ENCODE results near the gene EHD1.

EHD1 gene

DNA sequence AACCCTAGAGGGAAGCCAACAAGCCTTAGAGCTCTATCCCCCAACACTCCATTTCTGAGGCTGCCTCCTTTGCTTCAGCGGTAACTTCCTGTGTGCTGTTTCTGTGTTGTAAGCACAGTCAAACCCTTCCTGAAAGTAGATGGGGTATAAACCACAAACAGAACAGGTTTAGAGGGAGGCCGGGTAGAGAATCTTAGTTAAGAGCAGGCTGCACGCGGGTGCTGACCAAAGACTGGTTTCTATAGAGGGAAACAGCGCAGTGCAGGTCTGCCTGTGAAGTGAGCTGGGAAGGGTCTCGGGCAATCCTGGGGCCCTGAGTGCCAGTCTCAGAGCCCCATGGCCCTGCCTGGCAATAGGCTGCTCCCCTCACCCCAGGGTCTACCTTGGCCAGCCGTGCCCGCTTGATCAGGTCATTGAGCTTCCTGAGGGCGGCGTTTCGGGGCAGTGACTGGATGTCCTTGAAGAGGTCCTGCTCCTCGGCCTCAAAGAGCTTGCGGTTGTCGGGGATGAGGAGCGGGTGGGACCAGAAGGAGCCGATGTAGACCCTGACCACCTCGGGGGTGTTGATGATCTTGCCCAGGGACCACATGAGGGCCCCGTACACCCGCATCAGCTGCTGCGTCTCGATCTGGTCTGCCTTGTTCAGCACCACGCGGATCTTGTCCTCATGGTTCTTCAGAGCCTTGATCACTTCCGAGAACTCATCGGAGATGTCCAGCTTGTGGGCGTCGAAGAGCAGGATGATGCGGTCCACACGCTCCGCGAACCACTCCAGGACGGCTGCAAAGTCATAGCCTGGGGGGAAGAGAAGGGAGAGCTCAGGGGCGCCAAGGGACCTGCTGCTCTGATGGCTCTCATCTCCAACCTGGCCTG is 18.6 kb downstream of the EHD1 start:
- TF ChIP-seq CTCF (IDR thresholded peaks at IDR 0.05; ENCODE audit: extremely low read depth, missing control alignments) = no peak
- peak; percentile 93 for DNase-seq (ENCODE audit: low spot score)

DNA sequence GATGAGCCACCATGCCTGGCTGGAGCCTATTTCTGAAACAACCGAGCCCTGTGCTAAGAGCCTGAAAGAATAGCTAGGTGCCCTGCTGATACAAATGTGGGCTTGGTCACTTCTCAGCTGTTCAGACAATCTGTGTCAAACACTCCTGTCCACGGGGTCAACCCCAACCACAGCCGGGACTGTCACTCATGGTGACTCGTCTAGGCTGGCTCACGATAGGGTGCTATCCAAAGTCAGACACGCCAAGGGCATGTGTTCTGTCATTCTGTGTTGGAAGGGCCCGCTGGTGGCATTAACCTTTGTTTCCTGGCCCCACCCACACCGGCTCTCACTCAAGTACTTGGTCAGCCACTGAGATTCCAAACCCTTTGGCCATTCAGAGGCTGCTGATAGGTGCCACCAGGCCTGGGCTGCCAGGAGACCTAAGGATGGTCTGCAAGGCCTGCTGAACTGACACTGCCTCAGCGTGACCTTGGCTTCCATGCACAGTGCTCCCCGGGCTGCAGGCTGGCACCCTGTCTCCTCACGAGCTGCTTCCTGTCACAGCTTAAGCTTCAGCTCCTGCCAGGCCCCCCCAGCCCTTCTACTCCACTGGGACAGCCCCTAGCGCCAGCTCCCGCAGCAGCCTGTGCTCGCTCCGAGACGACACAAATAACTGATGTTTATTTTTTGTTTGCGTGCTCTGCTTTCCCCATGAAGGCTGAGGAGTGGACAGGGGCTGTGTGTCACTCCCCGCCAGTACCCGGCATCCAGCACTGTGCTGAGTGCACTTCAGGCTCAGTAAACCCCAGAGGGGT is 19.8 kb downstream of the EHD1 start:
- TF ChIP-seq CTCF (IDR thresholded peaks at IDR 0.05; ENCODE audit: extremely low read depth, missing control alignments) = no peak
- no peak for DNase-seq (ENCODE audit: low spot score)

DNA sequence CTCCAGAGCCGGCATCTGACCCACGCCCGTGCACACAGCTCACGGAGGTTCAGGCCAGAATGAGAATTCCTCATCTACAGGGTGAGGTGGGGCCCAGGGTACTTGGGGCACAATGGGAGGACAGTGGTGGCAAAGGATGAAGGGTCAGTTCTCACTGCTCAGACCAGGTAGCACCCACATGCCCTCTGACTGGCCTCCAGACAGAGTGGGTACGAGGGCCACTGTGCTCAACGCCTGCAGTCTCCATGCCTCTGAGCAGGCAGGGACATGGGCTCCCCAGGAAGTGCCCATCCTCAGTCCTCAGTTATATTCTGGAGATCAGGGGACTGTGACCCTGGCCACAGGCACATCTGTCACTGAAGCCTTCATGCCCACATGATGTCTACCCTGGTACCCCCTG is 20.9 kb downstream of the EHD1 start:
- TF ChIP-seq CTCF (IDR thresholded peaks at IDR 0.05; ENCODE audit: extremely low read depth, missing control alignments) = no peak
- DNase-seq (ENCODE audit: low spot score) = no peak

DNA sequence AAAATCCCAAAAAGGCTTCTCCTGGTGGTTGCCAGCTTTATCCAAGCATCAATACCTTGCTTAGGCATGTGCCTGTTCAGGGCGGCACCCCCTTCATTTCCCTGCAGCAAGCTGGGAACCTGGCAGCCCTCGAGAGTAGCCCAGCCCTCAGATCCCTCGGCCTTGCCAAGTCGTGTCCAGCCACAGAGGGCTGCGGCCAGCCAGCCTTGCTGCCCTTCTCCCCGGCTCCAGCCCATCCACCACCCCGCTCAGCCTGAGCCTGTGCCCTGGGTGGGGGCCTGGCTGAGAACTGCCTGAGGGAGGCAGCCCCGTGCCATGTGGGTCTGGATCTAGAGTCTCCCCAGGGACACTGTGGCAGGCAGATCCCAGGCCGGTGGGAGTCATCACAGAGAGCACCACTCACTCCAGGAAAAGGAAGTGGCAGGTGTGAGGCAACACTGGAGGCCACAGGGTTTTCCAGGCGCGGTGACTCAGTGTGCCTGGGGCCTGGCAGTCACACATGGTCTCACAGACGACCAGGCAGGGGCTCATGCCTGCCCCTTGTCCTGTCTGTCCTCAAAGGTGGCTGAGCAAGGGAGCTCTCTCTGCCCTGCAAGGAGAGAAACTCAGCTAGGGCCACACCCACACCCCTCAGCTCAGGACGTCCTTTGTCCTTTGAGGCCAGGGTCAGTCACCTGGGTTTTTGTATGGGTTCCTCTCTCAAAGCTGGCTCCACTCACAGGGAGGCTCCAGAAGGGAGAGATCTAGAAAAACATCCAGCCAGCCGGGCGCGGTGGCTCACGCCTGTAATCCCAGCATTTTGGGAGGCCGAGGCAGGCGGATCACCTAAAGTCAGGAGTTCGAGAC is 21.8 kb downstream of the EHD1 start:
- no peak for TF ChIP-seq CTCF (IDR thresholded peaks at IDR 0.05; ENCODE audit: extremely low read depth, missing control alignments)
- no peak for DNase-seq (ENCODE audit: low spot score)

DNA sequence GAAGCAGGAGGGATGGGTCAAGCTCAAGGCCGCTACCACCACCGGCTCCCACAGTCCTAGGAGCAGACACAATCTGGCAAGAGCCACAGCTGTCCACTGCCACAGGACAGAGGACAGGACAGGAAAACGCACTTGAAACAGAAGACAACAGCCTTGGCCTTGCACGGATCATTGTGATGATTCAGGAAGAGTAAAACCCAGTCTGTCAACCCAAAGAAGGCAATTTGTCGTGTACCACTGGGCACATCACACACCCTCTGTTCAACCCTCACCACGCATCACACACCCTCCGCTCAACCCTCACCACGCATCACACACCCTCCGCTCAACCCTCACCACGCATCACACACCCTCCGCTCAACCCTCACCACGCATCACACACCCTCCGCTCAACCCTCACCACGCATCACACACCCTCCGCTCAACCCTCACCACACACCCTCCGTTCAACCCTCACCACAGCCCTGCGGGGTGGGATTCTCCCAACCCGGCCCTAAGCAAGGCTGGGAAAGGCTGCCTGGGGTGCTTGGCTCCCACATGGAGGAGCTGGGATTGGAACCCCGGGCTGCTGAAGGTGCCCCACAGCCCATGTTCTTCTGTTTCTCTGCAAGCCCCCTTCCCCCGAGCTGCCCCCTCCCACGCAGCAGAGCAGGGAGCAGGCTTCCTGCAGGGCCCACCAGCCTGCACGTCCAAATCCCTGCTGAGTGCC is 22.7 kb downstream of the EHD1 start:
- no peak for DNase-seq (ENCODE audit: low spot score)
- TF ChIP-seq CTCF (IDR thresholded peaks at IDR 0.05; ENCODE audit: extremely low read depth, missing control alignments) = no peak

- DNase-seq (ENCODE audit: low spot score) = no peak
- no peak for TF ChIP-seq CTCF (IDR thresholded peaks at IDR 0.05; ENCODE audit: extremely low read depth, missing control alignments)
These were observed 23.6 kb downstream of the EHD1 start for GRCh38 chr11:64854534-64855502.
